ENCODE measurements around the gene SPOCK3. TPM values are rescaled to one million over a fixed set of nuclear protein-coding genes. Genes with fewer than 3 reads are reported as not detected.

SPOCK3 gene
- total and polyA plus RNA-seq, 3 donors from 2014 or later = 0.16 to 1.5 (median 0.68) TPM

DNA sequence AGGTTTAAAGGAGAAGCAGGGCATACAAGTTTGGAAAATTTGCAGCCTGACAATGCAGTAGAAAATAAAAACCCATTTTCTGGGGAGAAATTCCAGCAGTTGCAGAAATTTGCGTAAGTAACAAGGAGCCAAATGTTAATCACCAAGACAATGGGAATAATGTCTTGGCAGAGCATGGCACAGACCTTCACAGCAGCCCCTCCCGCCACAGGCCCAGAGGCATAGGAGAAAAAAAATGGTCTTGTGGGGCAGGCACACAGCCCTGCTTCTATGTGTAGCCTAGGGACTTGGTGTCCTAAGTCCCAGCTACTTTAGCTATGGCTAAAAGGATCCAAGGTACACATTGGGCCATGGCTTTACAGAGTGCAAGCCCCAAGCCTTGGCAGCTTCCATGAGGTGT, 65.7 kb downstream of the SPOCK3 start:
- Histone ChIP-seq H3K27me3 (no peaks in the 10 kb centered on the region), H3K4me1 (no peaks in the 10 kb centered on the region), H3K9me3 (no peaks in the 10 kb centered on the region), H3K27ac (no peak overlapping the region), H3K36me3 (ENCODE audit: low read depth, missing control alignments) (no peaks in the 10 kb centered on the region), H3K4me3 (no peak overlapping the region)
- WGBS, 2 donors = 96 to 100% methylated on average over 2 of the region's 2 CpGs
- intact Hi-C loops (cut with DNase I; ENCODE audit: low total_unique reads) = no loop called here
- no peak for TF ChIP-seq POLR2A (IDR thresholded peaks at IDR 0.05)
- TF ChIP-seq, protein P1, sequence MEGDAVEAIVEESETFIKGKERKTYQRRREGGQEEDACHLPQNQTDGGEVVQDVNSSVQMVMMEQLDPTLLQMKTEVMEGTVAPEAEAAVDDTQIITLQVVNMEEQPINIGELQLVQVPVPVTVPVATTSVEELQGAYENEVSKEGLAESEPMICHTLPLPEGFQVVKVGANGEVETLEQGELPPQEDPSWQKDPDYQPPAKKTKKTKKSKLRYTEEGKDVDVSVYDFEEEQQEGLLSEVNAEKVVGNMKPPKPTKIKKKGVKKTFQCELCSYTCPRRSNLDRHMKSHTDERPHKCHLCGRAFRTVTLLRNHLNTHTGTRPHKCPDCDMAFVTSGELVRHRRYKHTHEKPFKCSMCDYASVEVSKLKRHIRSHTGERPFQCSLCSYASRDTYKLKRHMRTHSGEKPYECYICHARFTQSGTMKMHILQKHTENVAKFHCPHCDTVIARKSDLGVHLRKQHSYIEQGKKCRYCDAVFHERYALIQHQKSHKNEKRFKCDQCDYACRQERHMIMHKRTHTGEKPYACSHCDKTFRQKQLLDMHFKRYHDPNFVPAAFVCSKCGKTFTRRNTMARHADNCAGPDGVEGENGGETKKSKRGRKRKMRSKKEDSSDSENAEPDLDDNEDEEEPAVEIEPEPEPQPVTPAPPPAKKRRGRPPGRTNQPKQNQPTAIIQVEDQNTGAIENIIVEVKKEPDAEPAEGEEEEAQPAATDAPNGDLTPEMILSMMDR (IDR thresholded peaks at IDR 0.05) = no peak
- DNase-seq = no peak

DNA sequence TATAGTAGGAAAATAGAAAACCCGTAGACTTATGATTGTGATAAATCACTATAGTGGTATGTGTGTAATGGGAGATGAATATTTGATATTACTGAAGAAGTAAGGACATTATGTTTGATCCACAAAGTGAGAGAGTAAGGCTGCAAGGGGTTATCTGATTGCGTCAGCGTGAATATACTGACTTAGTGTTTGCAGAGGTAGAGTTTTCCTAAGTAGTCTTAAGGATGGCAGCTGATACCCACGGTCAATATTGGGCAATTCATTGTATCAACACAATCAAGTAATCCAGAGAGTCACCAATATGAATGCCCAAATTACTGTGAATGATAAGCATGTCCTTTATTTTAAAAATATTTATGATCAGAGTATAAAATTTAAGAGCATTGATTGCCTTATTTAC, 83.7 kb downstream of the SPOCK3 start:
- H3K36me3 ChIP-seq (ENCODE audit: low read depth, missing control alignments) = no peaks in the 10 kb centered on the region
- no peak overlapping the region for H3K4me3 ChIP-seq
- no peak for DNase-seq
- no peak overlapping the region for H3K27ac ChIP-seq
- WGBS, 2 donors = 77 to 93% methylated on average over 4 of the region's 4 CpGs
- intact Hi-C loops (cut with DNase I; ENCODE audit: low total_unique reads) = no loop called here
- H3K4me1 ChIP-seq = no peaks in the 10 kb centered on the region
- TF ChIP-seq POLR2A (IDR thresholded peaks at IDR 0.05) = no peak
- TF ChIP-seq, protein P1 (IDR thresholded peaks at IDR 0.05) = no peak
- no peaks in the 10 kb centered on the region for H3K27me3 ChIP-seq
- H3K9me3 ChIP-seq = no peaks in the 10 kb centered on the region

DNA sequence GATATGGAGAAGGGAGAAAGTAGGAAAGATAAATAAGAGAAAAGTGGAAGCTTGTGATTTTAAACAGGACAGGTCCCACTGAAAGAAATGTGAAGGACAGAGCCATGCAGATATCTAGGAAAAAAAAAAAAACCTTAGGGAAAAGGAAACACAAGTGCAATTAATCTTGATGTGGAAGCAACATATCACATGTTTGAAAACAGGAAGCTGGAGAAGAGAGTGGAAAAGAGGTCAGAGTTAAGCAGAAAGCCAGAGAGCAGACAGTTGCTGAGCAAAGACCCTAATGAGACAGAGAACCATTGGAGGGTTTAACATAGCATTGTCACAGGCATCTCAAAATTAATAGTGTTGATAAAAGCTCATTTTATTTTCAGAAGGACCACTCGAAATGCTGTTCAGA, 89.7 kb downstream of the SPOCK3 start:
- DNase-seq = no peak
- H3K4me1 ChIP-seq = no peaks in the 10 kb centered on the region
- no peaks in the 10 kb centered on the region for H3K36me3 ChIP-seq (ENCODE audit: low read depth, missing control alignments)
- H3K27me3 ChIP-seq = no peaks in the 10 kb centered on the region
- H3K4me3 ChIP-seq = no peak overlapping the region
- no peak overlapping the region for H3K27ac ChIP-seq
- H3K9me3 ChIP-seq = no peaks in the 10 kb centered on the region
- no peak for TF ChIP-seq POLR2A (IDR thresholded peaks at IDR 0.05)
- TF ChIP-seq, protein P1 (IDR thresholded peaks at IDR 0.05) = no peak
- 47 to 58% methylated on average over 1 of the region's 1 CpG for WGBS, 2 donors
- intact Hi-C loops (cut with DNase I; ENCODE audit: low total_unique reads) = no loop called here

DNA sequence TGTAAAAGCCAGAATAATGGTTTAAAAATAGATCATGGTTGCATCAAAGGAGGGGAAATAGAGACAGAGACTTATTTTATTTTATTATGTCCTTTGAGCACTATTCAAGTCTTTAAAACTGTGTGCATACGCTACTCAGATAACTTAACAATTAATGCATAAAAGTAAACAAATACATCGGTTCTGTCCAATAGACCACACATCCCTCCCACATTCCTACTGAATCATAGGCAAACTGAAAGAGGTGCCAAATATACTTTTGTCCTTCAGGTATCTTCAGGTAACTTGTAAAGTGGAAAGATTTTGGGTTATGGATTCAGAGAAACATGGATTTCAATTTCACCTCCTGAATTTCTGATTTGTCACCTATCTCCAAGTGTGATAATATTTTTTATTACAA, 91.3 kb downstream of the SPOCK3 start:
- TF ChIP-seq, protein P1 (IDR thresholded peaks at IDR 0.05) = no peak
- no peak for TF ChIP-seq POLR2A (IDR thresholded peaks at IDR 0.05)
- Histone ChIP-seq H3K4me1 (no peaks in the 10 kb centered on the region), H3K27ac (no peak overlapping the region), H3K9me3 (no peaks in the 10 kb centered on the region), H3K27me3 (no peaks in the 10 kb centered on the region), H3K36me3 (ENCODE audit: low read depth, missing control alignments) (no peaks in the 10 kb centered on the region), H3K4me3 (no peak overlapping the region)
- intact Hi-C loops (cut with DNase I; ENCODE audit: low total_unique reads) = no loop called here
- DNase-seq = no peak
- 81 to 89% methylated on average over 2 of the region's 2 CpGs for WGBS, 2 donors

DNA sequence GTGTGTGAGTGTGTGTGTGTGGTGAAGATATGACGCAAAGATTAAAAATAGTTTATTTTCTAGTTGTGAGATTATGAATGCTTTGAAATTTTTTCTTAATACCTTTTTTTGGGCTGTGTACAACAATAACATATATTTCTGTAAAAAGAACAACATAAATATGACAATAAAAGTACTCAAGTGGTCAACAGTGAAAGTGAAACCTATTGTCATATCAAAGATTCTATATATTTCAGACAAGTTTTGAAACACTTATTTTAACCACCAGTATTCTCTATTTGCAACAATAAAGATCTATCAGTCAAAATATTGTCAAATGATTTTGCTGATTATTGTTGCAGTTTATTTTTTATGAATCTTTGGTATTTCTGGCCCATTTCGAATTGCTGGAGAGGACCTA, 98.0 kb downstream of the SPOCK3 start:
- Histone ChIP-seq H3K27ac (no peak overlapping the region), H3K36me3 (ENCODE audit: low read depth, missing control alignments) (no peaks in the 10 kb centered on the region), H3K27me3 (no peaks in the 10 kb centered on the region), H3K4me3 (no peak overlapping the region), H3K9me3 (no peaks in the 10 kb centered on the region), H3K4me1 (no peaks in the 10 kb centered on the region)
- intact Hi-C loops (cut with DNase I; ENCODE audit: low total_unique reads) = no loop called here
- DNase-seq = no peak
- TF ChIP-seq, protein P1 (IDR thresholded peaks at IDR 0.05) = no peak
- TF ChIP-seq POLR2A (IDR thresholded peaks at IDR 0.05) = no peak
- 84 to 93% methylated on average over 2 of the region's 2 CpGs for WGBS, 2 donors
